Endothelial cell (in vitro differentiated cells): ENCODE measurements around the gene DCTPP1. TPM values are rescaled to one million over a fixed set of nuclear protein-coding genes. Genes with fewer than 3 reads are reported as not detected.
A peak's percentile ranks its signal among the peaks of the same experiment; 100 is the strongest.

Experiments used
- DNase-seq: peaks from one replicate; pipeline ENCODE4 v3.0.0; 2021; ENCODE audit warnings: low spot score
- H3K27ac Mint-ChIP-seq: one replicate; pipeline ENCODE4 v1.8.0; 2021; ENCODE audit warnings: mixed read lengths, inconsistent platforms; ENCODE audit not compliant: unreplicated experiment
- H3K27me3 Mint-ChIP-seq: one replicate; pipeline ENCODE4 v1.8.0; 2021; ENCODE audit warnings: mild to moderate bottlenecking, moderate library complexity, mixed read lengths, inconsistent platforms; ENCODE audit not compliant: unreplicated experiment
- H3K36me3 Mint-ChIP-seq: one replicate; pipeline ENCODE4 v1.8.0; 2021; ENCODE audit warnings: mild to moderate bottlenecking, low read depth, mixed read lengths, inconsistent platforms; ENCODE audit not compliant: unreplicated experiment
- H3K4me1 Mint-ChIP-seq: one replicate; pipeline ENCODE4 v1.8.0; 2021; ENCODE audit warnings: mild to moderate bottlenecking, mixed read lengths, inconsistent platforms; ENCODE audit not compliant: unreplicated experiment
- H3K4me3 Mint-ChIP-seq: one replicate; pipeline ENCODE4 v1.8.0; 2021; ENCODE audit warnings: mild to moderate bottlenecking, mixed read lengths, inconsistent platforms; ENCODE audit not compliant: unreplicated experiment
- H3K9me3 Mint-ChIP-seq: one replicate; pipeline ENCODE4 v1.8.0; 2021; ENCODE audit warnings: mixed read lengths, inconsistent platforms; ENCODE audit not compliant: unreplicated experiment
- total RNA-seq: library from RNA; stranded (reverse); fragmentation: NEBNext Ultra II Directional; extraction: Animal tissue kit (Norgen Biotek cat#: 25700); gene quantifications from one replicate; pipeline ENCODE4 v1.2.1, GENCODE V29; 2021; ENCODE audit not compliant: unreplicated experiment
- TF ChIP-seq, protein P1 (sequence below): fragments of 200-600 bp; sonication (generic); IDR thresholded peaks from one replicate; pipeline ENCODE4 v1.5.0; 2021; ENCODE audit warnings: antibody characterized with exemption; ENCODE audit not compliant: unreplicated experiment

DCTPP1 gene
- total RNA-seq, 1 donor from 2014 or later, result 61.1 TPM

- H3K4me1 Mint-ChIP-seq, result peaks cover 18% of the 10 kb centered on the region
- TF ChIP-seq, protein P1, sequence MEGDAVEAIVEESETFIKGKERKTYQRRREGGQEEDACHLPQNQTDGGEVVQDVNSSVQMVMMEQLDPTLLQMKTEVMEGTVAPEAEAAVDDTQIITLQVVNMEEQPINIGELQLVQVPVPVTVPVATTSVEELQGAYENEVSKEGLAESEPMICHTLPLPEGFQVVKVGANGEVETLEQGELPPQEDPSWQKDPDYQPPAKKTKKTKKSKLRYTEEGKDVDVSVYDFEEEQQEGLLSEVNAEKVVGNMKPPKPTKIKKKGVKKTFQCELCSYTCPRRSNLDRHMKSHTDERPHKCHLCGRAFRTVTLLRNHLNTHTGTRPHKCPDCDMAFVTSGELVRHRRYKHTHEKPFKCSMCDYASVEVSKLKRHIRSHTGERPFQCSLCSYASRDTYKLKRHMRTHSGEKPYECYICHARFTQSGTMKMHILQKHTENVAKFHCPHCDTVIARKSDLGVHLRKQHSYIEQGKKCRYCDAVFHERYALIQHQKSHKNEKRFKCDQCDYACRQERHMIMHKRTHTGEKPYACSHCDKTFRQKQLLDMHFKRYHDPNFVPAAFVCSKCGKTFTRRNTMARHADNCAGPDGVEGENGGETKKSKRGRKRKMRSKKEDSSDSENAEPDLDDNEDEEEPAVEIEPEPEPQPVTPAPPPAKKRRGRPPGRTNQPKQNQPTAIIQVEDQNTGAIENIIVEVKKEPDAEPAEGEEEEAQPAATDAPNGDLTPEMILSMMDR, result no peak
These were observed 13.8 kb upstream of the DCTPP1 start for GRCh38 chr16:30443631-30444030.

GRCh38 chr16:30439720-30440348 is 10.0 kb upstream of the DCTPP1 start:
- peaks cover 2% of the 10 kb centered on the region for H3K27me3 Mint-ChIP-seq
- H3K4me1 Mint-ChIP-seq, result peaks cover 10% of the 10 kb centered on the region

More at GRCh38 chr16:30443631-30444030, 13.8 kb upstream of the DCTPP1 start:
- DNase-seq, result no peak
- peak overlapping the region; percentile 86 for H3K4me3 Mint-ChIP-seq
- H3K27me3 Mint-ChIP-seq, result peaks cover 8% of the 10 kb centered on the region
- peak overlapping the region; percentile 24 for H3K27ac Mint-ChIP-seq
- no peaks in the 10 kb centered on the region for H3K9me3 Mint-ChIP-seq
- H3K36me3 Mint-ChIP-seq, result peaks cover 10% of the 10 kb centered on the region

GRCh38 chr16:30438835-30439234 is 9.0 kb upstream of the DCTPP1 start:
- Mint-ChIP-seq H3K9me3 (no peaks in the 10 kb centered on the region), H3K4me3 (no peak overlapping the region), H3K36me3 (peaks cover 2% of the 10 kb centered on the region), H3K27me3 (peaks cover 5% of the 10 kb centered on the region), H3K4me1 (peaks cover 3% of the 10 kb centered on the region), H3K27ac (no peak overlapping the region)
- no peak for DNase-seq
- TF ChIP-seq, protein P1, result no peak

More at GRCh38 chr16:30439720-30440348, 10.0 kb upstream of the DCTPP1 start:
- Mint-ChIP-seq H3K9me3 (no peaks in the 10 kb centered on the region), H3K36me3 (peaks cover 8% of the 10 kb centered on the region), H3K27ac (no peak overlapping the region), H3K4me3 (no peak overlapping the region)
- TF ChIP-seq, protein P1, result no peak
- no peak for DNase-seq

DNA sequence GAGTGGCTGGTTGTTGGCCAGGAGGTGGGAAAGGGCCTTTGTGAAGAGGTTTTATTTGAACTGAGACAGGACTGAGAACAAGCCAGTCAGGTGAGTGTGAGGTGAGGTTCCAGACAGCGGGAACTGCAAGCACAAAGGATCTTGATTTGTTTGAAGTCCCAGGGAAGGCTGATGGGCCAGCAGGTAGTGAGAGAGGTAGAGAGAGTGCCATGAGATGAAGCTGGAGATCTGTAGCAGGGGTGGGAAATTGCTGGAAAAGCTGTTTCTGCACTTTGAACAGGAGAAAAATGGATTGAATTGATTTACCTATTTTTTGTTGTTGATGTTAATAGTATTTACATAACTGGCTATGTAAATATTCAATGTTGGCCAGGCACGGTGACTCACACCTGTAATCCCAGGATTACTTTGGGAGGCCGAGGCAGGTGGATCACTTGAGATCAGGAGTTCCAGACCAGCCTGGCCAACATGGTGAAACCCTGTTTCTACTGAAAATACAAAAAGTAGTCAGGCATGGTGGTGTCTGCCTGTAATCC is 7.7 kb upstream of the DCTPP1 start:
- Mint-ChIP-seq H3K9me3 (no peaks in the 10 kb centered on the region), H3K4me3 (no peak overlapping the region), H3K27me3 (peaks cover 7% of the 10 kb centered on the region), H3K4me1 (no peaks in the 10 kb centered on the region), H3K36me3 (no peaks in the 10 kb centered on the region), H3K27ac (no peak overlapping the region)
- no peak for DNase-seq
- TF ChIP-seq, protein P1, result no peak

DNA sequence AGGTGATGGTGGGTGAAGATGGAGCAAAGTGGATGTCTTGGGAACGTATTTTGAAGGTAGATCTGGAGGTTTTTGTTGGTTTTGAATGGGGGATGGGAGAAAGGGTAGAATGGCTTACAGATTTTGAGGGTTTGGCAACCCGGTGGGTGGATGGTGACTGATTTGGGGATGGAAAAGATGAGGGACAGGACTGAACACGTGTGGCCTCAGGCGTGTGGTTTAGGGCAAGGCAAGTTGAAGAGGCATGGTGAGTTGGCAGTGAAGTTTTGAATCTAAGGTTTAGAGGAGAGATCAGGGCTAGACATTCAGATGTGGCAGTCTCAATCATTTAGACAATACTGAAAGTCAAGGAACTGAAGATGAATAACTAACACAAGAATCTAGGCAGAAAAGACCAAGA is 5.0 kb upstream of the DCTPP1 start:
- Mint-ChIP-seq H3K4me1 (no peaks in the 10 kb centered on the region), H3K27me3 (peaks cover 8% of the 10 kb centered on the region), H3K36me3 (no peaks in the 10 kb centered on the region), H3K9me3 (no peaks in the 10 kb centered on the region), H3K27ac (no peak overlapping the region), H3K4me3 (no peak overlapping the region)
- TF ChIP-seq, protein P1, result no peak
- no peak for DNase-seq
